Naive thymus-derived CD8-positive, alpha-beta T cell (primary cell): ENCODE data around the gene WDR88. TPM values are rescaled to one million over a fixed set of nuclear protein-coding genes. Genes with fewer than 3 reads are reported as not detected.
"Not testable (repeated sequence)": the region's sequence is repeated elsewhere in the genome, so short reads cannot be mapped to it uniquely, and the experiment has no call there.

ENCODE experiments used
- ATAC-seq, 2 donors: fragments of 150-1000 bp; cut with Tn5 transposase in 1 of 2; sonication (Bioruptor Pico), chemical (Tn5 transposase) in 1 of 2; 1 replicate in 1 of 2; 2 replicates in 1 of 2; pipeline ENCODE4 v1.10.0; 2021; ENCODE audit warnings: mild to moderate bottlenecking in 2 of 2, moderate library complexity in 2 of 2
- POLR2A ChIA-PET: fragments of 350-600 bp; sonication (Branson Sonifier 250); formaldehyde crosslinking; loops from one replicate; lab custom pipeline; 2021; ENCODE audit warnings: antibody characterized with exemption; lab: Charles Lee
- DNase-seq, 10 donors: peaks; one replicate each; pipeline versions ENCODE4 v3.0.0 to v3.0.0-alpha.2; 2020 to 2022
- H3K27ac Mint-ChIP-seq, 10 donors: one replicate each; pipeline ENCODE4 v1.8.0; 2020 to 2022; ENCODE audit warnings: mild to moderate bottlenecking in 10 of 10, mixed read lengths in 10 of 10, moderate library complexity in 4 of 10, inconsistent platforms in 1 of 10
- H3K27me3 Mint-ChIP-seq, 5 donors: one replicate each; pipeline ENCODE4 v1.8.0; 2021 to 2022; ENCODE audit warnings: mixed read lengths in 5 of 5
- H3K36me3 Mint-ChIP-seq, 3 donors: one replicate each; pipeline ENCODE4 v1.8.0; 2020 to 2022; ENCODE audit warnings: mixed read lengths in 3 of 3, mild to moderate bottlenecking in 2 of 3, inconsistent platforms in 1 of 3
- H3K4me1 Mint-ChIP-seq, 4 donors: one replicate each; pipeline ENCODE4 v1.8.0; 2021 to 2022; ENCODE audit warnings: mixed read lengths in 4 of 4
- H3K4me3 Mint-ChIP-seq, 10 donors: one replicate each; pipeline ENCODE4 v1.8.0; 2020 to 2022; ENCODE audit warnings: mild to moderate bottlenecking in 10 of 10, mixed read lengths in 10 of 10, moderate library complexity in 6 of 10, inconsistent platforms in 1 of 10
- H3K9me3 Mint-ChIP-seq, 9 donors: one replicate each; pipeline ENCODE4 v1.8.0; 2020 to 2022; ENCODE audit warnings: mixed read lengths in 9 of 9, mild to moderate bottlenecking in 3 of 9, inconsistent platforms in 1 of 9, moderate library complexity in 1 of 9
- polyA plus RNA-seq, 3 donors: library from polyadenylated mRNA; unstranded; fragments of 300-500 nt; fragmentation: Illumina TruSeq; gene quantifications; one replicate each; pipeline ENCODE4 v1.2.3, GENCODE V29; 2021
- total RNA-seq, 8 experiments: library from RNA in 2 of 8; stranded (reverse) in 2 of 8; gene quantifications; one replicate each; pipeline ENCODE4 v1.2.3 and lab custom pipeline; 2021 to 2026

Gene WDR88
- total and polyA plus RNA-seq, 5 experiments from 2014 or later = 0.10 to 0.60 (median 0.20) TPM; not detected in 1

DNA sequence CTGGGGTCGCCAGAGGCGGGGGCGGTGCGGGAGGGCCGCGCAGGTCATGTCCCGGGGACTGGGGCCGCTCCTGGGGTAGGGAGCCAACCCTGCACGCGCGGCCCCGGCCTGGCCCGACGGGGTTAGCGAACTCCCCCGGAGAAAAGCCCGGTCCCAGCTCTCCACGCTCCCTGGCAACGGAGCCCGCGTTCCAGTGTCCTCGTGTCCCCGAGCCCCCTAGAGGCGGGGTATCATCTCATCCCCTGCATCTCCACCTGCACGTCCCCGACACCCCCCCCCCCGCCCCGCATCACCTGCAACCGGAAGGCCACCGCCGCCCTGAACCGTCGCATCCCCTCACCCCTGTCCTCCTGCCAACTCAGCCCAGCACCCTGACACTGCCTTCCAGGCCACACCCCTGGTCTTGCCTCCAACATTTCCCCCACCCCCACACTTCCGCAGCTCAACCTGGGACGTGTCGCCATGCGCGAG lies 2.7 kb downstream of the WDR88 start:
- Mint-ChIP-seq H3K27ac (peak overlapping the region in 3 of 10 donors; percentile 15 to 77 (median 65)), H3K27me3 (no peaks in the 10 kb centered on the region), H3K4me3 (peak overlapping the region; percentile 40 to 84 (median 70)), H3K9me3 (no peaks in the 10 kb centered on the region), H3K4me1 (peaks cover 0 to 7% (median 4%) of the 10 kb centered on the region in 4 donors), H3K36me3 (peaks cover 0 to 16% (median 6%) of the 10 kb centered on the region in 3 donors)
- ATAC-seq = peak; percentile 80 to 92
- peak; percentile 17 to 78 (median 41) for DNase-seq
- POLR2A ChIA-PET = interaction anchor here (1.4 kb wide), 1 partner anchor 42 kb away, joined by 9 read pairs; no protein-coding TSS in a partner anchor

DNA sequence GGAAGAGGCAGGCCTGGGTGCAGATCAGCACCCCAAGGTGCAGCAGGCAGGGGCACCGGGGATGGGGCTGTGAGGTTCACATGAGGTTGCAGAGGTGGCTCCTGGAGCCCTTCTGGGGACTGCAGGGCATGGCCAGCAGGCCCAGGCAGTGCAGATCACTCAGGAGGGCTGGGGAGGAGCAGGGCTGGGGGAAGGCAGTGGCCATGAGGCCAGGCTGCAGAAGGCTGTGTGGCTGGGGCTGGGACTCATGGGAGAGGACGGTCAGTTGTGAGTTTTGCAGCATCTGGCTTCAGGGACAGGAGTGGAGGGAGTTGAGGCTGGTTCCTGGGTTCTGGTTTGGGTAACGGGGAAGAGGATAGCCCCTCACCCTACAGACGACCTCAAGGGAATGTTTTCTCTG lies 7.3 kb downstream of the WDR88 start:
- Mint-ChIP-seq H3K27ac (peak overlapping the region in 1 of 10 donors; percentile 41), H3K27me3 (peaks cover 0 to 2% (median 0%) of the 10 kb centered on the region in 5 donors), H3K4me3 (no peak overlapping the region), H3K9me3 (no peaks in the 10 kb centered on the region), H3K36me3 (no peaks in the 10 kb centered on the region), H3K4me1 (peaks cover 3 to 13% (median 6%) of the 10 kb centered on the region in 4 donors)
- POLR2A ChIA-PET = no interaction called here
- ATAC-seq (no peak), DNase-seq (no peak)

DNA sequence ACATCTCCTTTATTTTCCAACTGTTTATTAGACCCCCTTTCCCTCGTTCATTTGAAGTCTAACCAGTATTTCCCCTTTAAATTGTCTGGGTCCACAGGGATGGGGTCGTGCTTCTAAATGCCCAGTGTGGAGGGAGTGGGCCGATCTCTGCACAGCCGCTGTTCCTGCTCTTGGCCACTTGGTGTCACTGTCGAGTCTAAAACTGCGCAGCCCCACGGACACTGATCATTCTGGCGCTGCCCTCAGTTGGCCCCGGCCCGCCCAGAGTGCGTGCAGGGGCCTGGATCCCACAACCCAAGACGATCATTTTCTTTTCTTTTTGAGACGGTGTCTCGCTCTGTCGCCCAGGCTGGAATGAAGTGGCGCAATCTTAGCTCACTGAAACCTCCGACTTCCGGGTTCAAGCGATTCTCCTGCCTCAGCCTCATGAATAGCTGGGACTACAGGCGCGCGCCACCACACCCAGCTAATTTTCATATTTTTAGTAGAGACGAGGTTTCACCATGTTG lies 12.0 kb downstream of the WDR88 start:
- POLR2A ChIA-PET = interaction anchor here (0.6 to 1.3 kb wide), 3 partner anchors 14 to 40 kb away, joined by 3 to 4 read pairs (median 3); no protein-coding TSS in a partner anchor
- Mint-ChIP-seq H3K27me3 (peaks cover 0 to 2% (median 0%) of the 10 kb centered on the region in 5 donors), H3K4me3 (peak overlapping the region in 3 of 10 donors; percentile 17 to 53 (median 41))

DNA sequence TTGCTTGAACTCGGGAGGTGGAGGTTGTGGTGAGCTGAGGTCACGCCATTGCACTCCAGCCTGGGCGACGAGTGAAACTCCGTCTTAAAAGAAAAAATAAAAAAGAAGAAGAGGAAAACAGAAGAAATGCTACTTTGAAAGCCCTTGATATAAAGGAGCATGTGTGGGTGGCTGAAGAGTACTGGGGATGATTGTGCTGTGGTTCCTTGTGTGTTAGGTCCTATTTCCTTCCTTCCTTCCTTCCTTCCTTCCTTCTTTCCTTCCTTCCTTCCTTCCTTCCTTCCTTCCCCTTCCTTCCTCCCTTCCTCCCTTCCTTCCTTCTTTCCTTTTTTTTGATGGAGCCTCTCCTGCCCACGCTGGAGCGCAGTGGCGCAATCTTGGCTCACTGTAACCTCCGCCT lies 14.3 kb downstream of the WDR88 start:
- no peak for DNase-seq
- Mint-ChIP-seq H3K4me1 (peaks cover 3 to 6% (median 6%) of the 10 kb centered on the region in 4 donors), H3K4me3 (no peak overlapping the region), H3K9me3 (no peaks in the 10 kb centered on the region), H3K36me3 (no peaks in the 10 kb centered on the region), H3K27ac (no peak overlapping the region), H3K27me3 (peaks cover 0 to 2% (median 0%) of the 10 kb centered on the region in 5 donors)
- no peak for ATAC-seq
- POLR2A ChIA-PET = interaction anchor here (0.6 kb wide), 1 partner anchor 640 kb away, joined by 4 read pairs; no protein-coding TSS in a partner anchor

More for the DNA sequence above, 12.0 kb downstream of the WDR88 start:
- DNase-seq (peak; percentile 32 to 77 (median 58)), ATAC-seq (peak; percentile 99 to 100)
- H3K9me3 Mint-ChIP-seq = no peaks in the 10 kb centered on the region
- H3K36me3 Mint-ChIP-seq = no peaks in the 10 kb centered on the region
- peak overlapping the region in 1 of 10 donors; percentile 78 for H3K27ac Mint-ChIP-seq
- peaks cover 3 to 6% (median 5%) of the 10 kb centered on the region in 4 donors for H3K4me1 Mint-ChIP-seq

DNA sequence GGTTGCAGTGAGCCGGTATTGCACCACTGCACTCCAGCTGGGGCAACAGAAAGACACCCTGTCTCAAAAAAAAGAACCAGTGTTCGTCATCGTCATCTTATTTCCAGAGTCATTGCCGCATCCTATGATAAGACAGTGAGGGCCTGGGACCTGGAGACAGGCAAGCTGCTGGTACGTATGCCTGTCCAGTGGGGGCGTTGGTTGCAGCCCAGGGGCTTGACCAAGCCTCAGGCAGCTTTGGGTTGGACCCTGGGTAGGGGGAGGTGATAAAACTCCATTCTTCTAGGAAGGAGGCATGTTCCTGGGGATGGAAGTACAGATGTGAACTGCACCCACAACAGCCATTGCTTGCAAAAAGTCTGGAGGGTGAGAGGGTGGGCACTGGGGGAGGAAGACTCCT lies 15.6 kb downstream of the WDR88 start:
- H3K27me3 Mint-ChIP-seq = peaks cover 0 to 2% (median 0%) of the 10 kb centered on the region in 5 donors
- H3K4me1 Mint-ChIP-seq = peaks cover 3 to 6% (median 6%) of the 10 kb centered on the region in 4 donors
- ATAC-seq = no peak
- H3K9me3 Mint-ChIP-seq = no peaks in the 10 kb centered on the region
- POLR2A ChIA-PET = interaction anchor here (1.4 kb wide), 1 partner anchor 29 kb away, joined by 4 read pairs; no protein-coding TSS in a partner anchor
- no peak for DNase-seq
- no peaks in the 10 kb centered on the region for H3K36me3 Mint-ChIP-seq
- no peak overlapping the region for H3K27ac Mint-ChIP-seq
- H3K4me3 Mint-ChIP-seq = no peak overlapping the region

DNA sequence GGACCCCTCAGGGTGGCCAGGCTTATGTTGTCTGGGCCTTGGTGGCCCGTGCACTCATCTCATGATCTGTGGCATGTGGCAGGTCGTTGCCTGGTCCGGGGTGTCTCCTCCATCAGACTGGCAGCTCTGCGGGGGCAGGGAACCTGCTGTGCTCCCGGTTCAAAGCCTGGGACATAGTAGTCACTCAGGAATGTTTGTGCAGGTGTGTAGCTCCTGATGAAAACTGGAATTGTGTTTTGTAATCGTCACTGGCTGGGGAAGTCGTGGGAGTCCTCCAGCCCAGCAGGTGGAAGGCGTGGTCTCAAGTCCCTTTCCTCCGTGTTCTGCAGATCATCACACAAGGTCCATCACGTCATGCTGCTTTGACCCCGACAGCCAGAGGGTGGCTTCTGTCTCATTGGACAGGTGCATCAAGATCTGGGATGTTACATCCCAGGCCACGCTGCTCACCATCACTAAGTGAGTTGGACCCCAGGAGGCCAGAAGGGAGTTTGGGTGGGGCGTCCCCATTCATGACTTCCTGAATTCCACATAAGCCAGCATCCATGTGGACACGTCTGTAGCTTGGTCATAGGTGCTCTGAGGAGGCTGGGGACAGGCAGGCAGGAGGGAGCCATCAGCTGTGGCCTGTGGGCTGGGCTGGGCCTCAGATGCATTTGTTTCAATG lies 19.1 kb downstream of the WDR88 start:
- no peak overlapping the region for H3K27ac Mint-ChIP-seq
- no peak overlapping the region for H3K4me3 Mint-ChIP-seq
- H3K27me3 Mint-ChIP-seq = no peaks in the 10 kb centered on the region
- H3K9me3 Mint-ChIP-seq = no peaks in the 10 kb centered on the region
- H3K36me3 Mint-ChIP-seq = no peaks in the 10 kb centered on the region
- POLR2A ChIA-PET = no interaction called here
- ATAC-seq (no peak), DNase-seq (no peak)
- H3K4me1 Mint-ChIP-seq = peaks cover 0 to 3% (median 0%) of the 10 kb centered on the region in 4 donors

DNA sequence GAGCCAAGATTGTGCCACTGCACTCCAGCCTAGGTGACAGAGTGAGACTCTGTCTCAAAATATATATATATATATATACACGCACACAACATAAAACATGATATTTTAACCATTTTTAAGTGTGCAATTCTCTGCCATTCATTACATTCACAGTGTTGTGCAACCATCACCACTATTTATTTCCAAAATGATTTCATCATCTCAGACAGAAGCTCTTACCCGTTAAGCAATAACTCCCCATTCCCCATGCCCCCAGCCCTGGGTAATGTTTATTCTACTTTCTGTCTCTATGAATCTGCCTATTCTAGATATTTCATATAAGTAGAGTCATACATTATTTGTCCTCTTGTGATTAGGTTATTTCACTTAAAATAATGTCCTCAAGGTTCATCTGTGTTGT lies 20.3 kb downstream of the WDR88 start:
- Mint-ChIP-seq H3K27me3 (no peaks in the 10 kb centered on the region), H3K27ac (no peak overlapping the region), H3K4me1 (peaks cover 0 to 3% (median 0%) of the 10 kb centered on the region in 4 donors), H3K36me3 (no peaks in the 10 kb centered on the region), H3K9me3 (no peaks in the 10 kb centered on the region), H3K4me3 (no peak overlapping the region)
- POLR2A ChIA-PET = interaction anchor here (0.8 kb wide), 1 partner anchor 23 kb away, joined by 5 read pairs; no protein-coding TSS in a partner anchor
- DNase-seq = no peak
- ATAC-seq = no peak

DNA sequence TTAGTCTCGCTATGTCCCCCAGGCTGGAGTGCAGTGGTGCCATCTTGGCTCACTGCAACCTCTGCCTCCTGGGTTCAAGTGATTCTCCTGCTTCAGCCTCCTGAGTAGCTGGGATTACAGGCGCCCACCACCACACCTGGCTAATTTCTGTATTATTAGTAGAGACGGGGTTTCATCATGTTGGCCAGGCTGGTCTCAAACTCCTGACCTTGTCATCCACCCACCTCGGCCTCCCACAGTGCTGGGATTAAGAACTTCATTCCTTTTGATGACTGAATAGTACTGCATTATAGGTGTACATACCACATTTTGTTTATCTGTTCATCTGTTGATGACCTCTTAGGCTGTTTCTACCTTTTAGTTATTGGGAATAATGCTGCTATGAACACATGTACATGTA lies 20.7 kb downstream of the WDR88 start:
- H3K27ac Mint-ChIP-seq, H3K4me1 Mint-ChIP-seq, H3K9me3 Mint-ChIP-seq, H3K36me3 Mint-ChIP-seq, POLR2A ChIA-PET, ATAC-seq, DNase-seq, H3K27me3 Mint-ChIP-seq, H3K4me3 Mint-ChIP-seq: not testable (repeated sequence)

DNA sequence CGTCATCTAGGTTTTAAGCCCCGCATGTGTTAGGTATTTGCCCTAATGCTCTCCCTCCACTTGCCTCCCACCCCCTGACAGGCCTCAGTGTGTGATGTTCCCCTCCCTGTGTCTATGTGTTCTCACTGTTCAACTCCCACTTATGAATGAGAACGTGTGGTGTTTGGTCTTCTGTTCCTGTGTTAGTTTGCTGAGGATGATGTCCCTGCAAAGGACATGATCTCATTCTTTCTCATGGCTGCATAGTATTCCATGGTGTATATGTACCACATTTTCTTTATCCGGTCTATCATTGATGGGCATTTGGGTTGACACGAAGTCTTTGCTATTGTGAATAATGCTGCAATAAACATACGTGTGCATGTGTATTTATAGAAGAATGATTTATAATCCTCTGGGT lies 22.4 kb downstream of the WDR88 start:
- peaks cover 9 to 14% (median 12%) of the 10 kb centered on the region in 4 donors for H3K4me1 Mint-ChIP-seq
- peak overlapping the region in 2 of 10 donors; percentile 3 to 11 for H3K27ac Mint-ChIP-seq

DNA sequence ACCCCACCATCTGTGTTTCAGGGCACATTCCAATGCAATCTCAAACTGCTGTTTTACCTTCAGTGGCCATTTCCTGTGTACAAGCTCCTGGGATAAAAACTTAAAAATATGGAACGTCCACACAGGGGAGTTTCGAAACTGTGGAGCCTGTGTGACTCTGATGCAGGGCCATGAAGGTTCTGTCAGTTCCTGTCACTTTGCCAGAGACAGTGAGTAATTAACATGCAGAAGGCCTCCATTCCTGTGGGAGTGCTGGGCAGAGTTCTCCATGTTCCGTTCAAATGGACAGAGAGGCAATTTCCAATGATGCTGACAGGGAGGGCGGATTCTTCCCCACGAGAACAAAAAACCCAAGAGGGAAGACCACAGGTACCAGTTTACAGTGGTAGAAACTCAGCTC lies 24.4 kb downstream of the WDR88 start:
- H3K9me3 Mint-ChIP-seq = no peaks in the 10 kb centered on the region
- no peak for DNase-seq
- no peak overlapping the region for H3K27ac Mint-ChIP-seq
- peaks cover 14 to 33% (median 30%) of the 10 kb centered on the region in 4 donors for H3K4me1 Mint-ChIP-seq
- no peaks in the 10 kb centered on the region for H3K27me3 Mint-ChIP-seq
- POLR2A ChIA-PET = no interaction called here
- H3K4me3 Mint-ChIP-seq = no peak overlapping the region
- no peaks in the 10 kb centered on the region for H3K36me3 Mint-ChIP-seq
- ATAC-seq = no peak

More for the DNA sequence above, 22.4 kb downstream of the WDR88 start:
- DNase-seq, H3K9me3 Mint-ChIP-seq, ATAC-seq, H3K36me3 Mint-ChIP-seq, POLR2A ChIA-PET, H3K4me3 Mint-ChIP-seq, H3K27me3 Mint-ChIP-seq: not testable (repeated sequence)

DNA sequence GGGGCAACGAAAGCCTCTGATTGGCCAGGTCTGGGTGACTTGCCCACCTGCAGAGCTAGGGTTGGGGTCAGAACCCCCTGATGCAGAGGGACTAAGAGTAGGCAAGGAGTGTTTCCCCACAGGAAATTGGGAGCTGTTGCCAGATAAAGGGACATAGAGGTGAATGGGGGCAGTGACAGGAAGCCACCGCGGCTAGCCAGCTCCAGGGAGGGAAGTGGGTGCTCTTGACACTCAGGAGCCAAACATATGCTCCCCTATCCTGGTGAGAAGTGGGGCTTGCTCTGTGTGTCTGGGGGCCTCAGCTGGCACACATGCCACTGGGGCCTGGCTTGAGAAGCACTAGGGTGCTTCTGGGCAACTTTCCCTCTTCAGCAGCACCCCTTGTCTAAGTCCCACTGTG lies 26.0 kb downstream of the WDR88 start:
- Mint-ChIP-seq H3K27ac (peak overlapping the region in 7 of 10 donors; percentile 28 to 92 (median 69)), H3K4me3 (peak overlapping the region in 1 of 10 donors; percentile 22), H3K9me3 (no peaks in the 10 kb centered on the region), H3K27me3 (no peaks in the 10 kb centered on the region), H3K36me3 (no peaks in the 10 kb centered on the region), H3K4me1 (peaks cover 18 to 43% (median 37%) of the 10 kb centered on the region in 4 donors)
- ATAC-seq = no peak
- POLR2A ChIA-PET = interaction anchor here (0.6 to 7.6 kb wide), 3 partner anchors 14 to 17 kb away, joined by 3 to 113 read pairs (median 3); no protein-coding TSS in a partner anchor
- no peak for DNase-seq

DNA sequence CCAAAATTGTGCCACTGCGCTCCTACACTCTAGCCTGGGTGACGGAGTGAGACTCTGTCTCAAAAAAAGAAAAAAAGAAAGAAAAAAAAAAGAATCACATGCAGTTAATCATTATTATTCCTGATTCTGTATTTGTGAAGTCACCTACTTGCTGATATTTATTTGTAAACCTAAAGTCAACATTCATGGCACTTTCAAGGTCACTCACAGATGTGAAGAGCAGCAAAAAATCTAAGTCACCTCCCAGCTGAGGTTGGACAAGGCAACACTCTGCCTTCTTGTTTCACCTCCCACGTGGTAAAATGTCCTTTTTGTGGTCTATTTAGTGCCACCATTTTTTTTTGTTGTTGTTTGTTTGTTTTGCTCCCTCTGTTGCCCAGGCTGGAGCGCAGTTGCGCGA lies 26.5 kb downstream of the WDR88 start:
- ATAC-seq (no peak), DNase-seq (no peak)
- no peaks in the 10 kb centered on the region for H3K36me3 Mint-ChIP-seq
- POLR2A ChIA-PET = interaction anchor here (0.6 to 7.6 kb wide), 2 partner anchors 17 to 23 kb away, joined by 3 to 113 read pairs; no protein-coding TSS in a partner anchor
- H3K9me3 Mint-ChIP-seq = no peaks in the 10 kb centered on the region
- H3K27me3 Mint-ChIP-seq = no peaks in the 10 kb centered on the region
- peak overlapping the region in 2 of 10 donors; percentile 18 to 22 for H3K4me3 Mint-ChIP-seq
- H3K4me1 Mint-ChIP-seq = peaks cover 18 to 43% (median 37%) of the 10 kb centered on the region in 4 donors
- peak overlapping the region in 6 of 10 donors; percentile 28 to 92 (median 60) for H3K27ac Mint-ChIP-seq
